Tibial nerve (tissue), 4 donors: ENCODE measurements around the gene RIN3.

Source experiments
- CTCF ChIP-seq, 5 experiments: fragments of 200-600 bp in 3 of 5; fragments of 450-650 bp in 2 of 5; sonication (generic) in 3 of 5; IDR thresholded peaks; one replicate each; pipeline ENCODE4 v1.5.1; 2016 to 2019; ENCODE audit warnings: antibody characterized with exemption in 5 of 5, mild to moderate bottlenecking in 3 of 5, moderate library complexity in 2 of 5
- EP300 ChIP-seq, 2 donors: sonication (generic); formaldehyde crosslinking; IDR thresholded peaks; one replicate each; pipeline ENCODE4 v1.6.1; 2017; ENCODE audit warnings: antibody characterized with exemption in 2 of 2, mild to moderate bottlenecking in 1 of 2
- POLR2A ChIP-seq, 2 donors: fragments of 450-650 bp; IDR thresholded peaks; one replicate each; pipeline ENCODE4 v1.6.1; 2017; ENCODE audit warnings: antibody characterized with exemption in 2 of 2, mild to moderate bottlenecking in 2 of 2, moderate library complexity in 2 of 2

GRCh38 chr14:92704821-92705220 lies 191.2 kb downstream of the RIN3 start:
- TF ChIP-seq CTCF (IDR thresholded peaks at IDR 0.05) (no peak), EP300 (IDR thresholded peaks at IDR 0.05) (no peak), POLR2A (IDR thresholded peaks at IDR 0.05) (no peak)
